ENCODE measurements around the gene USP40.

GRCh38 chr2:233572468-233572867 is 5.9 kb upstream of the USP40 start:
- TF ChIP-seq CTCF (conservative IDR thresholded peaks at IDR 0.05; ENCODE audit: low read length) (no peak), EZH2phosphoT487 (IDR thresholded peaks at IDR 0.05; ENCODE audit: borderline replicate concordance, low read depth, low read length) (no peak)
